ENCODE results near the gene AS3MT. TPM values are rescaled to one million over a fixed set of nuclear protein-coding genes. Genes with fewer than 3 reads are reported as not detected.
"Not testable (repeated sequence)": the region's sequence is repeated elsewhere in the genome, so short reads cannot be mapped to it uniquely, and the experiment has no call there.

Gene AS3MT
- total and polyA plus RNA-seq, 10 of the 15 experiments (the other 5 are each of a cell fraction or from before 2014, with no cell fraction given) = 0.11 to 1.0 (median 0.39) TPM; not detected in 2

DNA sequence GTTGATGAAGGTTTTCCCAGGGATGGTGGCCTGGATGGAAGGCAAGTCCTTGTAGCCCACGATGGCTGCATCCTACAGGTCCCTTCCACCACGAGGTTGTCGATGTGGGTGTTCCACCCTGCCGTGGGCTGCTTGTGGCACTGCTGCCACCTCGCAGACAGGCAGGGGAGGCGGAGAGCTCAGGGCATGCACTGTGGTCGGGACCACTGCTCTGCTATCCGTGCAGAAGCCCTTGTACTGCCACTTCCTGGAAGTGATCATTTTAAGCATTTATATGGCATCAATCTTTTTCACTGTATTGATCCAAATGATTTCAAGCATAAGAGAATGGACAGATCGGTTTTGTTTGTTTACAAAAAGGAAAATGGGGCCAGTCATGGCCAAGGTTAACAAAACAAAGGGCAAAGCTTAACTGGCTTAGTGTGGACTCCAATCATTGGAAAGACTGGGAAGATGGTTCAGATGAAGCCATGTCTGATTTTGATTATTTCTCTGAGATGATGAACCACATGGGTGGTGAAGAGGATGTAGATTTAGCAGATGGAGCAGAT lies 23.8 kb upstream of the AS3MT start (continued):
- TF ChIP-seq, protein P1, sequence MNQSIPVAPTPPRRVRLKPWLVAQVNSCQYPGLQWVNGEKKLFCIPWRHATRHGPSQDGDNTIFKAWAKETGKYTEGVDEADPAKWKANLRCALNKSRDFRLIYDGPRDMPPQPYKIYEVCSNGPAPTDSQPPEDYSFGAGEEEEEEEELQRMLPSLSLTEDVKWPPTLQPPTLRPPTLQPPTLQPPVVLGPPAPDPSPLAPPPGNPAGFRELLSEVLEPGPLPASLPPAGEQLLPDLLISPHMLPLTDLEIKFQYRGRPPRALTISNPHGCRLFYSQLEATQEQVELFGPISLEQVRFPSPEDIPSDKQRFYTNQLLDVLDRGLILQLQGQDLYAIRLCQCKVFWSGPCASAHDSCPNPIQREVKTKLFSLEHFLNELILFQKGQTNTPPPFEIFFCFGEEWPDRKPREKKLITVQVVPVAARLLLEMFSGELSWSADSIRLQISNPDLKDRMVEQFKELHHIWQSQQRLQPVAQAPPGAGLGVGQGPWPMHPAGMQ (IDR thresholded peaks at IDR 0.05; ENCODE audit: borderline replicate concordance) = no peak
- no peak for TF ChIP-seq NFIC (IDR thresholded peaks at IDR 0.05; ENCODE audit: low read depth, low read length)

DNA sequence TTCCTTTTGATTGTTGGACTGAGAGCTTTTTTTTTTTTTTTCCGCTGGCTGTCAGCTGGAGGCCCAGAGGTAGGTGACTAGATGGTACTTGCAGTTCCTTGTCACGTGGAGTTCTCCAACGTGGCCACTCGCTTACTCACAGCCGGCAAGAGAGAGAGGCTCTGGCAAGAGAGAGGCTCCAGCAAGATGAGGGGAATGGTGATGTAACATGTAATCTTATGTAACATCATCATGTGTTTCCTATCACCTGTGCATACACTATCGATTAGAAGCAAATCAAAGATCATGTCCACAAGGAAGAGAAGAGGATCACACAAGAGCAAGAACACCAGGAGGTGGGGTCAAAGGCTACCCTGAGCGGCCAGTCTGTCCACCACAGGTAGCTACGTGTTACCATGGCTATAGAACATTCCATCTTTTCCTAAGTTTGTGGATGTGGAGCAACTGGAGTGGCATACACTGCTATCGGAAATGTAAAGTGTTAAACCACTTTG lies 19.2 kb upstream of the AS3MT start:
- ChIA-PET SMC1A (ENCODE audit: uncharacterized antibody, unreplicated experiment) (interaction anchor here (1.0 to 1.6 kb wide), 2 partner anchors 18 to 52 kb away, joined by 3 to 4 read pairs; no protein-coding TSS in a partner anchor), CTCF (no interaction called here), RAD21 (ENCODE audit: unreplicated experiment) (no interaction called here), POLR2A (no interaction called here)
- in situ Hi-C loops (cut with MboI) = no loop called here
- no peaks in the 10 kb centered on the region for H3K9me3 ChIP-seq (replicated peaks; ENCODE audit: control insufficient read depth, insufficient read depth, low read length)
- no peak overlapping the region for H2AFZ ChIP-seq (ENCODE audit: control insufficient read depth, low read depth, low read length)
- H3K4me2 ChIP-seq (ENCODE audit: control insufficient read depth, insufficient read depth) = no peak overlapping the region
- H3K79me2 ChIP-seq (ENCODE audit: control insufficient read depth, insufficient read depth, low read length) = no peaks in the 10 kb centered on the region; the same call in 1 of the 2 replicates
- DNase-seq (ENCODE audit: low read depth, low spot score) (no peak), ATAC-seq (no peak), FAIRE-seq (no peak)
- H3K27ac ChIP-seq (ENCODE audit: control insufficient read depth, insufficient read depth) = no peak overlapping the region
- intact Hi-C loops (cut with micrococcal nuclease; ENCODE audit: unreplicated experiment) = no loop called here
- H4K20me1 ChIP-seq (ENCODE audit: control insufficient read depth, insufficient read depth) = no peaks in the 10 kb centered on the region
- no peaks in the 10 kb centered on the region for H3K4me1 ChIP-seq (ENCODE audit: control insufficient read depth, insufficient read depth, low read length)
- no peaks in the 10 kb centered on the region for H3K36me3 ChIP-seq (ENCODE audit: control insufficient read depth in 2 of 2, insufficient read depth in 2 of 2, low read length in 1 of 2)
- no peak overlapping the region for H3K9ac ChIP-seq (ENCODE audit: control insufficient read depth, insufficient read depth, low read length)
- BruUV-seq (replicated peaks) = no TSS peak
- H3K4me3 ChIP-seq = no peak overlapping the region
- H3K27me3 ChIP-seq (replicated peaks in 1 of 2; ENCODE audit: control insufficient read depth in 2 of 2, insufficient read depth in 2 of 2, low read length in 1 of 2) = no peaks in the 10 kb centered on the region; a peak in 1 of 4 replicates
- 78% methylated on average over 9 of the region's 9 CpGs for WGBS (ENCODE audit: insufficient coverage, insufficient replicate concordance, low lambda C conversion rate, missing lambda C conversion rate)
- TF ChIP-seq ZNF274 (IDR thresholded peaks at IDR 0.05; ENCODE audit: insufficient read depth, insufficient read length) (no peak), PAX5 (IDR thresholded peaks at IDR 0.05; ENCODE audit: borderline replicate concordance, low read depth, low read length) (no peak), TCF7 (IDR thresholded peaks at IDR 0.05; ENCODE audit: borderline replicate concordance) (no peak), WRNIP1 (IDR thresholded peaks at IDR 0.05; ENCODE audit: borderline replicate concordance, low read depth, low read length) (no peak), FOXM1 (IDR thresholded peaks at IDR 0.05; ENCODE audit: low read depth, low read length) (no peak)
- TF ChIP-seq, protein P2, sequence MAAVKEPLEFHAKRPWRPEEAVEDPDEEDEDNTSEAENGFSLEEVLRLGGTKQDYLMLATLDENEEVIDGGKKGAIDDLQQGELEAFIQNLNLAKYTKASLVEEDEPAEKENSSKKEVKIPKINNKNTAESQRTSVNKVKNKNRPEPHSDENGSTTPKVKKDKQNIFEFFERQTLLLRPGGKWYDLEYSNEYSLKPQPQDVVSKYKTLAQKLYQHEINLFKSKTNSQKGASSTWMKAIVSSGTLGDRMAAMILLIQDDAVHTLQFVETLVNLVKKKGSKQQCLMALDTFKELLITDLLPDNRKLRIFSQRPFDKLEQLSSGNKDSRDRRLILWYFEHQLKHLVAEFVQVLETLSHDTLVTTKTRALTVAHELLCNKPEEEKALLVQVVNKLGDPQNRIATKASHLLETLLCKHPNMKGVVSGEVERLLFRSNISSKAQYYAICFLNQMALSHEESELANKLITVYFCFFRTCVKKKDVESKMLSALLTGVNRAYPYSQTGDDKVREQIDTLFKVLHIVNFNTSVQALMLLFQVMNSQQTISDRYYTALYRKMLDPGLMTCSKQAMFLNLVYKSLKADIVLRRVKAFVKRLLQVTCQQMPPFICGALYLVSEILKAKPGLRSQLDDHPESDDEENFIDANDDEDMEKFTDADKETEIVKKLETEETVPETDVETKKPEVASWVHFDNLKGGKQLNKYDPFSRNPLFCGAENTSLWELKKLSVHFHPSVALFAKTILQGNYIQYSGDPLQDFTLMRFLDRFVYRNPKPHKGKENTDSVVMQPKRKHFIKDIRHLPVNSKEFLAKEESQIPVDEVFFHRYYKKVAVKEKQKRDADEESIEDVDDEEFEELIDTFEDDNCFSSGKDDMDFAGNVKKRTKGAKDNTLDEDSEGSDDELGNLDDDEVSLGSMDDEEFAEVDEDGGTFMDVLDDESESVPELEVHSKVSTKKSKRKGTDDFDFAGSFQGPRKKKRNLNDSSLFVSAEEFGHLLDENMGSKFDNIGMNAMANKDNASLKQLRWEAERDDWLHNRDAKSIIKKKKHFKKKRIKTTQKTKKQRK (IDR thresholded peaks at IDR 0.05; ENCODE audit: low read depth, low read length) = no peak

DNA sequence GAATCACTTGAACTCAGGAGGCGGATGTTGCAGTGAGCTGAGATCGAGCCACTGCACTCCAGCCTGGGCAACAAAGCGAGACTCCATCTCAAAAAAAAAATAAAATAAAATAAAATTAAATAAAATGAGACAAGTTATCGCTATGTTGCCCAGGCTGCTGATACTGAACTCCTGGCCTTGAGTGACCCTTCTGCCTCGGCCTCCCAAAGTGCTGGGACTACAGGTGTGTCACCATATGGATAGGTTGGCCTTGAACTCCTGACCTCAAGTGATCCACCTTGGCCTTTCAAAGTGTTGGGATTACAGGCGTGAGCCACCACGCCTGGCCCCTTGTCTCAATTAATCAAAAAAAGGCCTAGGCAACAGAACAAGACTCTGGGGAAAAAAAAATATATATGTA lies 16.0 kb upstream of the AS3MT start:
- H3K4me1 ChIP-seq (ENCODE audit: control insufficient read depth, insufficient read depth, low read length); H3K27me3 ChIP-seq (replicated peaks in 1 of 2; ENCODE audit: control insufficient read depth in 2 of 2, insufficient read depth in 2 of 2, low read length in 1 of 2); POLR2A ChIA-PET; BruUV-seq (replicated peaks); H3K4me3 ChIP-seq; H3K9me3 ChIP-seq (replicated peaks; ENCODE audit: control insufficient read depth, insufficient read depth, low read length); H3K36me3 ChIP-seq (ENCODE audit: control insufficient read depth in 2 of 2, insufficient read depth in 2 of 2, low read length in 1 of 2); H3K27ac ChIP-seq (ENCODE audit: control insufficient read depth, insufficient read depth); ATAC-seq; H3K9ac ChIP-seq (ENCODE audit: control insufficient read depth, insufficient read depth, low read length); RAD21 ChIA-PET (ENCODE audit: unreplicated experiment); in situ Hi-C loops (cut with MboI); DNase-seq (ENCODE audit: low read depth, low spot score); FAIRE-seq; H3K4me2 ChIP-seq (ENCODE audit: control insufficient read depth, insufficient read depth); H3K79me2 ChIP-seq (ENCODE audit: control insufficient read depth, insufficient read depth, low read length); H2AFZ ChIP-seq (ENCODE audit: control insufficient read depth, low read depth, low read length); H4K20me1 ChIP-seq (ENCODE audit: control insufficient read depth, insufficient read depth); CTCF ChIA-PET; intact Hi-C loops (cut with micrococcal nuclease; ENCODE audit: unreplicated experiment): not testable (repeated sequence)
- WGBS (ENCODE audit: insufficient coverage, insufficient replicate concordance, low lambda C conversion rate, missing lambda C conversion rate) = 89% methylated on average over 7 of the region's 7 CpGs
- SMC1A ChIA-PET (ENCODE audit: uncharacterized antibody, unreplicated experiment) = interaction anchor here (1.7 kb wide), 1 partner anchor 175 kb away, joined by 4 read pairs; no protein-coding TSS in a partner anchor
